SJSA1 (cell line): ENCODE results near the gene TNNI3K. TPM values are rescaled to one million over a fixed set of nuclear protein-coding genes. Genes with fewer than 3 reads are reported as not detected.
A peak's percentile ranks its signal among the peaks of the same experiment; 100 is the strongest.

Source experiments
- DNase-seq, 2 experiments: peaks; one replicate each; pipeline ENCODE4 v3.0.0-alpha.2; 2015 to 2020; ENCODE audit warnings: low spot score in 2 of 2, low read depth in 1 of 2
- H3K27ac ChIP-seq: fragments of 250-450 bp; sonication (Bioruptor Pico); 2 replicates; pipeline ENCODE4 v1.5.1; 2020; ENCODE audit warnings: mild to moderate bottlenecking, moderate library complexity
- H3K27me3 ChIP-seq: fragments of 250-450 bp; sonication (Bioruptor Pico); replicated peaks from 2 replicates; pipeline ENCODE4 v1.5.1; 2020; ENCODE audit warnings: mild to moderate bottlenecking, moderate library complexity
- H3K36me3 ChIP-seq: fragments of 250-450 bp; sonication (Bioruptor Pico); 2 replicates; pipeline ENCODE4 v1.5.1; 2020; ENCODE audit warnings: mild to moderate bottlenecking
- H3K4me1 ChIP-seq: fragments of 250-450 bp; sonication (Bioruptor Pico); replicated peaks from 2 replicates; pipeline ENCODE4 v1.6.1; 2021; ENCODE audit warnings: mild to moderate bottlenecking
- H3K4me3 ChIP-seq: fragments of 250-450 bp; sonication (Bioruptor Pico); 2 replicates; pipeline ENCODE4 v1.5.1; 2020; ENCODE audit warnings: mild to moderate bottlenecking
- H3K9me3 ChIP-seq: fragments of 250-450 bp; sonication (Bioruptor Pico); replicated peaks from 2 replicates; pipeline ENCODE4 v1.5.1; 2020; ENCODE audit warnings: mild to moderate bottlenecking
- total RNA-seq: library from RNA; depleted of rRNA; stranded (reverse); fragments of >200 nt; shearing (Covaris generic); gene quantifications from 2 replicates; pipeline ENCODE4 v1.2.3, GENCODE V29; 2014; rRNA removed

Gene TNNI3K
- total RNA-seq, 1 experiment from 2014 or later = not detected

DNA sequence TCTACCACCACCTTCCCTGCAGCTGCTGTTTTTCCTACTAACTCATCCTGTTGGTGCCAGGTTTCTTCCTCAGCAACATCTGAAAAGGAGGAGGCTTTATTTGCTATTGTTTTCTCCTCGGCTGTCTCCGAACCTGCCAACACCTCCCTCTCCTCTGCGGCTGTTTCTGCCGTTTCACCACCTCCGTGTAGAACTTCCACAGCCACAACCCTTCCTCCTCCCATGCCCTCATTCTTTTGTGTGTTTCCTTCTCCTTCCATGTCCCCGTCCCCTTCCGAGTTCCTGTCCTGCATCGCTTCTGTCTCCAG lies 336.3 kb downstream of the TNNI3K start:
- H3K4me3 ChIP-seq = no peak overlapping the region
- H3K9me3 ChIP-seq = no peaks in the 10 kb centered on the region
- no peak for DNase-seq
- H3K36me3 ChIP-seq = no peaks in the 10 kb centered on the region
- H3K27me3 ChIP-seq = 0 out of 2 replicates have a peak, but pooled peaks cover 4% of the 10 kb centered on the region
- H3K4me1 ChIP-seq = no peaks in the 10 kb centered on the region
- H3K27ac ChIP-seq = no peak overlapping the region

DNA sequence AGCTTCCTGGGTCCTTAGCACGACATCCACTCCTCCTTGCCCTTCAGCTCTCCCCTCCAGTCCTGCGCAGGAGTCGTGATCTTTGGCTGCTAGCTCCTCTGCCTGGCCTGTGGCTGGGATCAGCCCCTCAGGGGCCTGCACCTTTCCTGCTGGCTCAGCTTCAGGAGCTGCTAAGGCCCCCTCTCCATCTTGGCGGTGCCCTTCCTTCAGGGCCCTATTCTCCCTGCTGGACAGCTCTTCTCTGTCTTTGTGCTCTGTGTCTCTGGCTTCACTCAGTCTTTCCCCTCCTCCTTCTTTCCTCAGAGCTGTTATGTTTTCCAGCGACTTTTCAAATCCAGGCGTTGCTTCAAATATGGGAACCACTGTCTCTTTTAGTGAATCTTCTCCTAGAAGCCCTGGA lies 336.7 kb downstream of the TNNI3K start:
- Histone ChIP-seq H3K27ac (no peak overlapping the region), H3K4me1 (no peaks in the 10 kb centered on the region), H3K27me3 (0 out of 2 replicates have a peak, but pooled peaks cover 4% of the 10 kb centered on the region), H3K4me3 (no peak overlapping the region), H3K36me3 (no peaks in the 10 kb centered on the region), H3K9me3 (no peaks in the 10 kb centered on the region)
- DNase-seq = no peak

DNA sequence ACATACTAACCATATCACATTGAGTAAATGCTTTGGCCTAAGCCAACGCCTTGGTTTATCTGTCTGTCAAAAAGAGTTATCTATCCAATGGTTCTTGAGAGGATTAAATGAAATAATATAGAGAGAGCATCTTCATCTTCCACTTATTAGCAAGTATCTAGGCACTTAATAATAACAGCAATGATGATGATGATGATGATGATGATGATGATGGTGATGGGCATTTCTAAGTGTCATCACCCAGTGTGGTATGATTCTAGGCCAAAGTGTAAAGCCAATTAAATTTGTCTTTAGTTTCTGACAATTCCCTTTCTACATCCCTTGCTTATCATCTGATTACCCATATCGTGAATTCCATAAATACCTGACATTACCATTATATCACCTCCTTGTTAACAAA lies 342.9 kb downstream of the TNNI3K start:
- H3K27ac ChIP-seq = no peak overlapping the region
- H3K9me3 ChIP-seq = no peaks in the 10 kb centered on the region
- no peak overlapping the region for H3K4me3 ChIP-seq
- 0 out of 2 replicates have a peak, but pooled peaks cover 4% of the 10 kb centered on the region for H3K27me3 ChIP-seq
- no peaks in the 10 kb centered on the region for H3K36me3 ChIP-seq
- H3K4me1 ChIP-seq = no peaks in the 10 kb centered on the region
- no peak for DNase-seq

DNA sequence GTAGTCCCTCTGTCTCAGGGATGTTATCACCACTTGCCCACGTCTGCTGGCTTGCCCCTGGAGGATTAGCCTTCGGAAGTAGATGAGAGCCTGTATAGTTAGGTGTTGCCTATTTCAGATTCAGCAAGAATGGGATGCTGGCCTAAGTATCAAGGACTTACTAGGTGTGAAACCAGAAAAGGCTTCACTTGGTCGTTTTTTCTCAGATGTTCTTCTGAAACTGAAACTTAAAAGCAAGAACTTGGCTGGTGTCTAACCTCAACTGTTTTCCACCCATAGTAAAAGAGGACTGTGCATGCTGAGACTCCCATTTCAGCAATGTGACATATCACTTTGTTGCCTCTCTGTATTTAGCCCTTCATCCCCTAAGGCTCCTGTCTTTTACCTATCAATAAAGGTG lies 344.2 kb downstream of the TNNI3K start:
- DNase-seq = no peak
- H3K4me3 ChIP-seq = no peak overlapping the region
- H3K4me1 ChIP-seq = no peaks in the 10 kb centered on the region
- H3K36me3 ChIP-seq = no peaks in the 10 kb centered on the region
- no peak overlapping the region for H3K27ac ChIP-seq
- 0 out of 2 replicates have a peak, but pooled peaks cover 4% of the 10 kb centered on the region for H3K27me3 ChIP-seq
- no peaks in the 10 kb centered on the region for H3K9me3 ChIP-seq

DNA sequence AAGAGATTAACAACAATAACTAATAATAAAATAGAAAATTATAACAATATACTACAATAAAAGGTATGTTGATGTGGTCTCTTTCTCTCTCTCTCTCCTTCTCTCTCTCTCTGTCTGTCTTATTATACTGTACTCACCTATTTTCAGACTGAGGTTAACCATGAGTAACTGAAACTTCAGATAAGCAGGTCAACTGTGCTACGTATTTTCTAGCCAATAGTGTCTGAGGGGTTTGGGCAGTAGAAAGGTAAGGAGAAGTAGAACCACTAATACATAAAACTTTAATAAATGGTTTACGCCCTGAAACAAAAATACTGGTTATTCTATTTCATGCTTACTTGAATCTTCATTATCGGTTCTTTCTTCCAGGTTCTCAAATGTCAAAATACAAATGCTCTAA lies 348.2 kb downstream of the TNNI3K start:
- Histone ChIP-seq H3K27me3 (no peaks in the 10 kb centered on the region), H3K4me1 (no peaks in the 10 kb centered on the region), H3K36me3 (no peaks in the 10 kb centered on the region), H3K27ac (no peak overlapping the region), H3K9me3 (no peaks in the 10 kb centered on the region), H3K4me3 (no peak overlapping the region)
- DNase-seq = no peak

DNA sequence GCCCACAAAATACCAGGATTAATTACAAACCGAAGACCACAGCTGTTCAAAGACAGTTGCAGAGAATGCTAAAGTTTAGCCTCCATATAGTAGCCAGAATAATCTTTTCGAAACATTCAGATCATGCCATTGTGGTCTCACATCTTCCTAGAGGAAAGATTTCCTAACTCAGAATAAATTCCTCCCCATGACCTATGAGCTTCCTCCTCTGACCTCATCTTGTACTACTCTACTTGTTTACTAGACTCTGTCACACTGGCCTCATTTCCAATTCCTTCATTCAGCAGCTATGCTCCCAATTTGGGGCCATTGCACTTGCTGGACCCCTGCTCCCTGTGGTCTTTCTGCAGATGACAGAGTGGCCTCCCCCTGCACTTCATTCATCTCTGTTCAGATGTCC lies 349.0 kb downstream of the TNNI3K start:
- no peaks in the 10 kb centered on the region for H3K4me1 ChIP-seq
- no peaks in the 10 kb centered on the region for H3K36me3 ChIP-seq
- DNase-seq = no peak
- H3K27me3 ChIP-seq = 0 out of 2 replicates have a peak, but pooled peaks cover 3% of the 10 kb centered on the region
- H3K9me3 ChIP-seq = no peaks in the 10 kb centered on the region
- no peak overlapping the region for H3K27ac ChIP-seq
- no peak overlapping the region for H3K4me3 ChIP-seq

DNA sequence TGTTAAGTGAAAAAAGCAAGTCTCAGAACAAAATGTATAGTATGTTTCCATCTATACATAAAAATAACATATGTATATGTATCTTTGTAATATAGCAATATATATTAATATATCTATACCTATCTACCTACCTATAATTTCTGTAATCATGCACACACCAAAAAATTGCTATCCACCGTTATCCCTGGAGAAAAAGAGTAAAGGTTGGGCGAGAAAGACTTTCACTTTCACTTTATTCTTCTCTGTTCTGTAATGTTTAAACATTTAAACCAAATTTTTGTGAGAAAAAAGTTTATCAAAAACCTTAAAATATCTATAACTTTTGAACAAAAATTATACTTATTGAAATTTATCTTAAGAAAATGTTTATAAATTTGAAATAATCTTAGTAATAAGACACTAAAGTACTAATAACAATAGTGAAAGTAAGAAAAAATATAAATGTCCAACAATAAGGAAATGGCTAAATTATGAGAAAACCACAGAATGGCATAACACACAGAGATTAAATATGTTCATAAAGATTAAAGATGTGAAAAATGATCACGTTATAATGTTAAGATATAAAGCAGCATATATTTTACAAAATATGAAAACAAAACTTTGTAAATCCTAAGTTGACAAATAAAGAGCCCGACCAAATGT lies 351.2 kb downstream of the TNNI3K start:
- no peaks in the 10 kb centered on the region for H3K9me3 ChIP-seq
- no peak for DNase-seq
- H3K27ac ChIP-seq = no peak overlapping the region
- no peaks in the 10 kb centered on the region for H3K36me3 ChIP-seq
- peak overlapping the region; percentile 15 for H3K4me3 ChIP-seq
- no peaks in the 10 kb centered on the region for H3K4me1 ChIP-seq
- 0 out of 2 replicates have a peak, but pooled peaks cover 3% of the 10 kb centered on the region for H3K27me3 ChIP-seq

DNA sequence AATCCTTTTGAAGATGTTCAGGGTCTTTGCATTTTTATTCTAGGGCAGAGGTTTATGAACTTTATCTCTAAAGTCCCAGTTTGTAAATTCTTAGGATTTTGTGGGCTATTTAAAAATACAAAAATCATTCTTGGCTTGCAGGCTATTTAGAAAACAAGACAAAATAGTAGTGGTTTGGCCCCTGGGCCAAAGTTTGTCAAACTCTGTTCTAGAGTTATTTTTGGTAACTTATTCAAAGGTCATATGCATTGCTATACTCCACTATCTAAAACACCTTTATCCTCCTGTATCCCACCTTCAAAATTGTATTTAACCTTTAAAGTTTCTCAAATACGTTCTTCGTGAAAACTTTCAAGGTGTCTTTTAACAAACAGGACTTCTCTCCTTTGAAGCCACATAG lies 352.7 kb downstream of the TNNI3K start:
- 0 out of 2 replicates have a peak, but pooled peaks cover 3% of the 10 kb centered on the region for H3K27me3 ChIP-seq
- no peaks in the 10 kb centered on the region for H3K36me3 ChIP-seq
- no peaks in the 10 kb centered on the region for H3K4me1 ChIP-seq
- no peak for DNase-seq
- H3K4me3 ChIP-seq = no peak overlapping the region
- H3K9me3 ChIP-seq = no peaks in the 10 kb centered on the region
- no peak overlapping the region for H3K27ac ChIP-seq

DNA sequence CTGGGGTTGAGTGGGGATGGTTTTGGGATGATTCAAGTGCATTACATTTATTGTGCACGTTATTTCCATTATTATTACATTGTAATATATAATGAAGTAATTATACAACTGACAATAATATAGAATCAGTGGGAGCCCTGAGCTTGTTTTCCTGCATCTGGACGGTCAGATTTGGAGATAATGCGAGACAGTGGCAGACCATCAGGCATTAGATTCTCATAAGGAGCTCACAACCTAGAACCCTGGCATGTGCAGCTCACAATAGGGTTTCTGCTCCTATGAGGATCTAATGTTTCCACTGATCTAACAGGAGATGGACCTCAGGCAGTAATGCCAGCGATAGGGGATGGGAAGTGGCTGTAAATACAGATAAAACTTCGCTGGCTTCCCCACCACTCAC lies 355.1 kb downstream of the TNNI3K start:
- H3K4me1 ChIP-seq = no peaks in the 10 kb centered on the region
- no peak for DNase-seq
- no peaks in the 10 kb centered on the region for H3K36me3 ChIP-seq
- no peak overlapping the region for H3K4me3 ChIP-seq
- no peak overlapping the region for H3K27ac ChIP-seq
- H3K9me3 ChIP-seq = no peaks in the 10 kb centered on the region
- H3K27me3 ChIP-seq = 0 out of 2 replicates have a peak, but pooled peaks cover 3% of the 10 kb centered on the region

DNA sequence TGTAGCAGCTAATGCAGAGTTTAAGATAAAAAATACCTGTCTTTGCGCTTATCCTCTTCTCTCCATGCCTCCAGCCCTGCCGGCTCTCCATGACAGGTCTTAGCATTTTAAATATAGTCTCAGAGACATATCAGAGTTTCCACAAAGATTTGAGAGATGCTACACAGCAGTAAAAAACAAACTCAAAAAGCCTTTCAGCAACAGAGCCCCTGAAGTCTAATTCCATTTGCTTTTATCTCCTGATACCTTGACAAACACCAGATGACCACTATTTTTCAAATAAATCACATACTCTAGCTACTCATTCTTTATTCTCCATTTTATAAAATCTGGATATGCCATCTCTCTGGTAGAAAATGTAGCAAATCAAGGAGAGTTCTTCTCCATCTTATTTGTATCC lies 356.8 kb downstream of the TNNI3K start:
- Histone ChIP-seq H3K27me3 (0 out of 2 replicates have a peak, but pooled peaks cover 3% of the 10 kb centered on the region), H3K4me1 (no peaks in the 10 kb centered on the region), H3K27ac (no peak overlapping the region)

DNA sequence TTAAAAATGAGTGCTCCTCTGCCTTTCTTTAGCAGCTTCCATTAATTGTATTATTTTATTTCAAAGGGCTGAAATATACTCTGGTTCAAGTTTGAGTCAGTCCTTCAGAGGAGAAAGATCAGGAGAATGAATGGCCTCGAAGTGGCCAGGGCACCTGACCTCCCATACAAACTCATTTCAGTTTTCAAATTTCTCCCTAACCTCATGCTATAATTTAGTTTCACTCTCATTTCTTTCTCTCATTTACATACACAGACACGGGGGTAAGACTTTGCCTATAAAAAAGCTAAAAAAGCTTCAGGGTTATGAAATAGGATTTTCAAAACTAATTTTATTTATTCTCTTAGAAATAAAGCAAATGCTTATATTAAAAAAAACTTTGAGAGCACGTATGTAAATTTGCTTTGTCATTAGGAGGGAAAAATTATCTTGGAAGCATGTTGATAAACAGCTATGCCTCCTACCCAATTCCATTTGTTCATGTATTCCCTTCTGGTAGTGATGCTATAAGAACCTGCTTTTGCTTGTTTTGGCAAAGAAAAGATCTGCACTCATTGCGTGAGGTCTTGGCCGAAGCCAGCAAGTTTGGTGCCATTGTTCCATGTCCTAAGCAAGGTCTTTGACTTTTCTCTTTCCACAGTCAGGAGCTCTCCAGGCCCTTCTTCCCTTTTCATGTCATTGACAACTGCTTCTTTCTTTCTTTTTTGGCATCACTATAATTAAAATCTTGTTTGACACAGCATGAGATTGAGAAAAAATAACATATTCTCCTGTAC lies 357.6 kb downstream of the TNNI3K start:
- no peak for DNase-seq
- H3K27me3 ChIP-seq = 0 out of 2 replicates have a peak, but pooled peaks cover 3% of the 10 kb centered on the region
- no peaks in the 10 kb centered on the region for H3K36me3 ChIP-seq
- H3K4me1 ChIP-seq = no peaks in the 10 kb centered on the region
- H3K4me3 ChIP-seq = no peak overlapping the region
- no peak overlapping the region for H3K27ac ChIP-seq
- no peaks in the 10 kb centered on the region for H3K9me3 ChIP-seq

More for the DNA sequence above, 356.8 kb downstream of the TNNI3K start:
- no peaks in the 10 kb centered on the region for H3K9me3 ChIP-seq
- H3K4me3 ChIP-seq = no peak overlapping the region
- H3K36me3 ChIP-seq = no peaks in the 10 kb centered on the region
- DNase-seq = no peak

Other genes starting within 250 kb of the TNNI3K start
- 1.7 and 2.5 TPM in 2 replicates for gene LRRIQ3, start 37.2 kb upstream of the TNNI3K start, total RNA-seq
- gene FPGT, start 37.1 kb upstream of the TNNI3K start, total RNA-seq = 11.4 and 16.3 TPM in 2 replicates